K562 (cell line): Measurements from ENCODE around the gene SNAI1. TPM values are rescaled to one million over a fixed set of nuclear protein-coding genes. Genes with fewer than 3 reads are reported as not detected.
A peak's percentile ranks its signal among the peaks of the same experiment; 100 is the strongest.

ENCODE experiments used
- ATAC-seq: fragments of 200-7000 bp; cut with Tn5 transposase; 3 replicates; pipeline ENCODE4 v1.9.1; 2020; ENCODE audit warnings: moderate library complexity
- BruUV-seq: library from RNA; stranded (reverse); fragments of 400-500 nt; replicated peaks from 2 replicates; lab custom pipeline; 2021; lab: Mats Ljungman, UMichigan
- CTCF ChIA-PET: fragments of 300-600 bp; formaldehyde crosslinking; extraction: SDS; loops from one replicate; lab custom pipeline; 2021; ENCODE audit warnings: low intra/inter-chr PET ratio; lab: Yijun Ruan, JAX
- POLR2A ChIA-PET: fragments of 300-600, 350-650 bp; sonication (Branson Sonifier 250); formaldehyde crosslinking; extraction: SDS; loops from one replicate; lab custom pipeline; 2021; ENCODE audit warnings: antibody characterized with exemption, inconsistent platforms; lab: Yijun Ruan, JAX
- DNase-seq, 4 experiments: peaks; one replicate each; pipeline versions ENCODE4 v3.0.0 to v3.0.0-alpha.2; 2011 to 2018; ENCODE audit warnings: low spot score in 3 of 4, mixed read lengths in 3 of 4; ENCODE audit errors: extremely low read depth in 1 of 4
- FAIRE-seq: peaks from 2 replicates; lab custom pipeline; 2011; peaks lifted over from hg19 to GRCh38; lab: Jason Lieb, UNC
- H2AFZ ChIP-seq: 2 replicates; pipeline ENCODE4 v1.6.0; 2011; ENCODE audit warnings: low read depth, low read length, control low read depth, inconsistent platforms
- H3K27ac ChIP-seq: fragments of 200-600 bp; 3 replicates; pipeline ENCODE4 v1.8.0; 2011; ENCODE audit warnings: low read depth, mild to moderate bottlenecking, control low read depth, inconsistent platforms, low read length, moderate library complexity, mixed read lengths; ENCODE audit errors: extremely low read depth
- H3K27me3 ChIP-seq, 2 experiments: fragments of 300-600 bp in 1 of 2; 2 replicates in 1 of 2; 3 replicates in 1 of 2; pipeline versions ENCODE4 v1.6.0 to v1.8.0; 2011; ENCODE audit warnings: inconsistent platforms in 2 of 2, low read length in 2 of 2, mild to moderate bottlenecking in 1 of 2, mixed read lengths in 1 of 2, moderate library complexity in 1 of 2; ENCODE audit not compliant: control insufficient read depth in 2 of 2, insufficient read depth in 2 of 2
- H3K36me3 ChIP-seq: fragments of 300-600 bp; 3 replicates; pipeline ENCODE4 v1.8.0; 2011; ENCODE audit warnings: mild to moderate bottlenecking, low read length, inconsistent platforms; ENCODE audit not compliant: control insufficient read depth, insufficient read depth
- H3K4me1 ChIP-seq, 2 experiments: fragments of 200-600 bp in 1 of 2; replicated peaks in 1 of 2; 2 replicates in 1 of 2; 3 replicates in 1 of 2; pipeline versions ENCODE4 v1.5.1 to v1.8.0; 2011; ENCODE audit warnings: inconsistent platforms in 2 of 2, low read length in 2 of 2, mild to moderate bottlenecking in 1 of 2, mixed read lengths in 1 of 2, moderate library complexity in 1 of 2; ENCODE audit not compliant: control insufficient read depth in 2 of 2, insufficient read depth in 2 of 2
- H3K4me2 ChIP-seq: 2 replicates; pipeline ENCODE4 v1.6.1; 2011; ENCODE audit warnings: low read length, control low read depth, inconsistent platforms, mixed read lengths; ENCODE audit not compliant: insufficient read depth
- H3K4me3 ChIP-seq: fragments of 200-600 bp; sonication (generic), shearing (Covaris generic); 2 replicates; pipeline ENCODE4 v1.5.1; 2016; ENCODE audit warnings: control low read depth, inconsistent platforms
- H3K79me2 ChIP-seq: fragments of 200-600 bp; 3 replicates; pipeline ENCODE4 v1.8.0; 2011; ENCODE audit warnings: low read length, inconsistent platforms; ENCODE audit not compliant: control insufficient read depth, insufficient read depth
- H3K9ac ChIP-seq, 2 experiments: 2 replicates each; pipeline versions ENCODE4 v1.6.0 to v1.6.1; 2011; ENCODE audit warnings: low read depth in 2 of 2, low read length in 2 of 2, control low read depth in 1 of 2, inconsistent platforms in 1 of 2, mild to moderate bottlenecking in 1 of 2, mixed read lengths in 1 of 2; ENCODE audit not compliant: insufficient read depth in 1 of 2
- H3K9me1 ChIP-seq: one replicate; pipeline ENCODE4 v1.6.0; 2011; ENCODE audit warnings: inconsistent platforms, mild to moderate bottlenecking, low read length, moderate library complexity; ENCODE audit not compliant: control insufficient read depth, insufficient read depth
- H3K9me3 ChIP-seq: replicated peaks from 2 replicates; pipeline ENCODE4 v1.5.1; 2011; ENCODE audit warnings: low read depth, low read length, inconsistent platforms; ENCODE audit not compliant: control insufficient read depth, insufficient read depth
- H4K20me1 ChIP-seq: replicated peaks from 2 replicates; pipeline ENCODE4 v1.6.1; 2011; ENCODE audit warnings: low read length, inconsistent platforms, mixed read lengths; ENCODE audit not compliant: control insufficient read depth, insufficient read depth
- CEBPG ChIP-seq, 3 experiments: fragments of 200-800 bp in 1 of 3; sonication (Bioruptor generic) in 1 of 3; sonication (generic) in 1 of 3; formaldehyde crosslinking in 1 of 3; IDR thresholded peaks in 2 of 3; conservative IDR thresholded peaks in 1 of 3; 2 replicates each; pipeline versions ENCODE4 v1.6.1 to v1.8.0; 2016 to 2022; ENCODE audit warnings: missing compliant biosample characterization in 2 of 3, missing genetic modification characterization in 2 of 3, mild to moderate bottlenecking in 1 of 3, missing genetic modification reagents in 1 of 3
- ELK1 ChIP-seq: sonication (generic); formaldehyde crosslinking; IDR thresholded peaks from 2 replicates; pipeline ENCODE4 v1.8.1; 2022; ENCODE audit warnings: missing genetic modification reagents
- MEIS2 ChIP-seq: fragments of 450-650 bp; IDR thresholded peaks from 2 replicates; pipeline ENCODE4 v1.6.1; 2014; ENCODE audit warnings: mild to moderate bottlenecking; ENCODE audit not compliant: partially characterized antibody
- PHF21A ChIP-seq: fragments of 450-650 bp; IDR thresholded peaks from 2 replicates; pipeline ENCODE4 v1.6.1; 2017; ENCODE audit warnings: low read depth, borderline replicate concordance
- PHF8 ChIP-seq: fragments of 200-600 bp; sonication (generic); IDR thresholded peaks from 2 replicates; pipeline ENCODE4 v1.6.1; 2012; ENCODE audit warnings: mixed run types, mild to moderate bottlenecking, inconsistent platforms, low read length, moderate library complexity, borderline replicate concordance
- RNF2 ChIP-seq: sonication (generic); IDR thresholded peaks from 2 replicates; pipeline ENCODE4 v1.6.1; 2016
- WGBS: fragments of 100-300 bp; shearing (Covaris generic); methylation state at CpG from one replicate; pipeline ENCODE4 v1.1.6; 2016; ENCODE audit warnings: low coverage, mixed read lengths; ENCODE audit not compliant: insufficient coverage; ENCODE audit errors: missing lambda C conversion rate; 5-methylcytosine and 5-hydroxymethylcytosine counted together
- in situ Hi-C: fragments of 300-500 bp; cut with MboI; formaldehyde crosslinking; loops from 4 replicates; pipeline ENCODE4 v1.15.0; 2018; ENCODE audit warnings: inconsistent platforms, mixed read lengths
- intact Hi-C: fragments of 100-400 bp; cut with micrococcal nuclease; formaldehyde crosslinking; loops from 2 replicates; pipeline ENCODE4 v1.14.2; 2022
- polyA plus RNA-seq, 8 experiments: library from polyadenylated mRNA; depleted of rRNA in 4 of 8; stranded (reverse) in 5 of 8; unstranded in 3 of 8; fragments of >200 nt; fragmentation: Nextera tagmentation in 2 of 8; fragmentation: Illumina TruSeq in 1 of 8; extraction: Ambion mirVana in 2 of 8; extraction: Trizol in 1 of 8; gene quantifications; 2 replicates each; pipeline versions ENCODE4 v1.2.1 to v1.2.3, GENCODE V29; 2011 to 2014; ENCODE audit warnings: inconsistent platforms in 1 of 8, missing spikeins in 1 of 8
- total RNA-seq, 7 experiments: library from RNA; depleted of rRNA in 6 of 7; stranded (reverse); fragments of >200 nt in 6 of 7; fragmentation: Illumina TruSeq in 2 of 7; extraction: Trizol in 2 of 7; gene quantifications; 2 replicates each; pipeline versions ENCODE4 v1.2.1 to v1.2.3, GENCODE V29; 2011 to 2021; ENCODE audit warnings: low replicate concordance in 1 of 7
- TF ChIP-seq, protein P1 (sequence below), 2 experiments: IDR thresholded peaks; 2 replicates each; pipeline ENCODE4 v1.6.1; 2012; ENCODE audit warnings: improper control_type of control experiment in 2 of 2, low read depth in 2 of 2, low read length in 2 of 2, borderline replicate concordance in 1 of 2
- TF ChIP-seq, protein P2 (sequence below): fragments of 450-650 bp; formaldehyde crosslinking; IDR thresholded peaks from 2 replicates; pipeline ENCODE4 v1.4.0; 2020; ENCODE audit warnings: mild to moderate bottlenecking

The SNAI1 gene
- total and polyA plus RNA-seq, 9 of the 15 experiments (the other 6 are each of a cell fraction or from before 2014, with no cell fraction given) = 0.32 to 11.6 (median 2.0) TPM

DNA sequence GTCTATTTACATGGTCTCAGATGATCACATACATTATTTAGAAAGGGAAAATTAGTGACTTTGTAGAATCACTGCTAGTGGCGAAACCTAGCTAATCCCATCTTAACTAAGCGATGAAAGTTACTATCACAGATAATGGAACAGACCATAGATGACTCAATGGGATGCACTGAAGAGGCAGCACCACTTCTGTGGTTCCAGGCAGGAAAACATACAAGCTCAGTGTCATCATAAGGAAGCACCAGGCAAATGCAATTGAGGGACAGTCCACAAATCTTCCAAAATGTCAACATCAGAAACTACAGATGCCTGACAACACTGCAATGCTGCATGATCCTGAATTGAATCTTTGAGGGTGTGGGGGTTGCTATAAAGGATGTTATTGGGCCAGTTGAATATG lies 15.9 kb upstream of the SNAI1 start:
- TF ChIP-seq, protein P1, sequence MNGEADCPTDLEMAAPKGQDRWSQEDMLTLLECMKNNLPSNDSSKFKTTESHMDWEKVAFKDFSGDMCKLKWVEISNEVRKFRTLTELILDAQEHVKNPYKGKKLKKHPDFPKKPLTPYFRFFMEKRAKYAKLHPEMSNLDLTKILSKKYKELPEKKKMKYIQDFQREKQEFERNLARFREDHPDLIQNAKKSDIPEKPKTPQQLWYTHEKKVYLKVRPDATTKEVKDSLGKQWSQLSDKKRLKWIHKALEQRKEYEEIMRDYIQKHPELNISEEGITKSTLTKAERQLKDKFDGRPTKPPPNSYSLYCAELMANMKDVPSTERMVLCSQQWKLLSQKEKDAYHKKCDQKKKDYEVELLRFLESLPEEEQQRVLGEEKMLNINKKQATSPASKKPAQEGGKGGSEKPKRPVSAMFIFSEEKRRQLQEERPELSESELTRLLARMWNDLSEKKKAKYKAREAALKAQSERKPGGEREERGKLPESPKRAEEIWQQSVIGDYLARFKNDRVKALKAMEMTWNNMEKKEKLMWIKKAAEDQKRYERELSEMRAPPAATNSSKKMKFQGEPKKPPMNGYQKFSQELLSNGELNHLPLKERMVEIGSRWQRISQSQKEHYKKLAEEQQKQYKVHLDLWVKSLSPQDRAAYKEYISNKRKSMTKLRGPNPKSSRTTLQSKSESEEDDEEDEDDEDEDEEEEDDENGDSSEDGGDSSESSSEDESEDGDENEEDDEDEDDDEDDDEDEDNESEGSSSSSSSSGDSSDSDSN (IDR thresholded peaks at IDR 0.05; ENCODE audit: borderline replicate concordance in 1 of 2, low read depth in 2 of 2, low read length in 2 of 2) = no peak
- no peak for TF ChIP-seq ELK1 (CRISPR knock-in tag)
- TF ChIP-seq, protein P2, sequence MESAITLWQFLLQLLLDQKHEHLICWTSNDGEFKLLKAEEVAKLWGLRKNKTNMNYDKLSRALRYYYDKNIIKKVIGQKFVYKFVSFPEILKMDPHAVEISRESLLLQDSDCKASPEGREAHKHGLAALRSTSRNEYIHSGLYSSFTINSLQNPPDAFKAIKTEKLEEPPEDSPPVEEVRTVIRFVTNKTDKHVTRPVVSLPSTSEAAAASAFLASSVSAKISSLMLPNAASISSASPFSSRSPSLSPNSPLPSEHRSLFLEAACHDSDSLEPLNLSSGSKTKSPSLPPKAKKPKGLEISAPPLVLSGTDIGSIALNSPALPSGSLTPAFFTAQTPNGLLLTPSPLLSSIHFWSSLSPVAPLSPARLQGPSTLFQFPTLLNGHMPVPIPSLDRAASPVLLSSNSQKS (CRISPR knock-in tag) = no peak
- peak; percentile 18 for TF ChIP-seq MEIS2
- no peak for TF ChIP-seq CEBPG (CRISPR knock-in tag; IDR thresholded peaks at IDR 0.05)
- 0 out of 4 replicates have a peak, but pooled peaks of 1 of the 2 experiments have one; percentile 18 for TF ChIP-seq CEBPG (tag; conservative IDR thresholded peaks at IDR 0.05 in 1 of 2, IDR thresholded peaks at IDR 0.05 in 1 of 2)
- TF ChIP-seq RNF2 = no peak
- TF ChIP-seq PHF8 = no peak
- no peak for TF ChIP-seq PHF21A
- no peaks in the 10 kb centered on the region for H3K9me3 ChIP-seq
- no peaks in the 10 kb centered on the region for H4K20me1 ChIP-seq
- peaks cover 14 to 15% of the 10 kb centered on the region in 2 experiments; a peak in 4 of 5 replicates for H3K4me1 ChIP-seq
- WGBS = 78% methylated on average over 2 of the region's 2 CpGs
- no peak overlapping the region for H3K4me3 ChIP-seq
- ChIA-PET CTCF (no interaction called here), POLR2A (interaction anchor here (0.6 to 1.5 kb wide), 5 partner anchors 16 to 119 kb away, joined by 3 read pairs; partner anchors contain the start of gene SNAI1)
- no peaks in the 10 kb centered on the region for H3K9me1 ChIP-seq
- intact Hi-C loops (no loop called here), in situ Hi-C loops (no loop called here)
- no peak overlapping the region for H3K9ac ChIP-seq
- no peak overlapping the region for H2AFZ ChIP-seq
- FAIRE-seq = no peak
- H3K4me2 ChIP-seq = no peak overlapping the region
- ATAC-seq = no peak
- no peaks in the 10 kb centered on the region for H3K79me2 ChIP-seq
- BruUV-seq = no TSS peak
- H3K27ac ChIP-seq = no peak overlapping the region
- H3K36me3 ChIP-seq = peaks cover 3% of the 10 kb centered on the region; the same call in 1 of the 3 replicates
- no peaks in the 10 kb centered on the region for H3K27me3 ChIP-seq
- DNase-seq = no peak
